Cardiac septum (tissue), 1 donor: ENCODE results near the gene HTN1. TPM values are rescaled to one million over a fixed set of nuclear protein-coding genes. Genes with fewer than 3 reads are reported as not detected.
"Not testable (repeated sequence)": the region's sequence is repeated elsewhere in the genome, so short reads cannot be mapped to it uniquely, and the experiment has no call there.

Experiments
- DNase-seq: peaks from one replicate; pipeline ENCODE4 v3.0.0-alpha.2; 2020; ENCODE audit warnings: low spot score
- intact Hi-C: fragments of 100-400 bp; cut with DNase I; formaldehyde crosslinking; loops from one replicate; pipeline ENCODE4 v1.14.0; 2022
- long read RNA-seq: library from polyadenylated mRNA; unstranded; transcript quantifications from one replicate; pipeline ENCODE4 v2.0.0, GENCODE V29; 2021
- total RNA-seq: library from RNA; stranded (reverse); fragmentation: NEBNext Ultra II Directional; extraction: Animal tissue kit (Norgen Biotek cat#: 25700); gene quantifications from one replicate; pipeline ENCODE4 v1.2.1, GENCODE V29; 2021
- donor health status: DM: no; HTN: no; CAD: no.

The HTN1 gene
- total RNA-seq, result not detected
- long read RNA-seq, result 0 reads

DNA sequence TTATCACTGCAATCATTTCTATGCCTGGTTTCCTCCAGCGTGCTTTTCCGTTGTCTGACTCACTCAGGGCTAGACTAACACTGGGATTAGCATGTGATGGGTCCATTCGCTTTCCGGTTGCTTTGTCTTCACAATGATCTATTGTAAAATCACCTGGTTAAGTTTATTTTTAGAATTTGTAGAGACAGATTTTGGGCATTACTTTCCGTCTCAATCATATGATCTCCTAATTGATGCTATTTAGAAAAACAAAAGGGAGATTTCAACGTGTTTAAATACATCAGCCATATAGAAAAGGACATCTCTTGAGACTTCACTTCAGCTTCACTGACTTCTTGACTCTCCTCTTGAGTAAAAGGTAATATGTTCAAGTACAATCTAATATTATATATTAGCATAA, at the start of gene HTN1:
Gene HTN1 (plus strand): TSS at position 301 of the 400 bp plus-strand sequence. CDS start 2,639 bp downstream, outside the sequence.
- intact Hi-C loops, DNase-seq: not testable (repeated sequence)

DNA sequence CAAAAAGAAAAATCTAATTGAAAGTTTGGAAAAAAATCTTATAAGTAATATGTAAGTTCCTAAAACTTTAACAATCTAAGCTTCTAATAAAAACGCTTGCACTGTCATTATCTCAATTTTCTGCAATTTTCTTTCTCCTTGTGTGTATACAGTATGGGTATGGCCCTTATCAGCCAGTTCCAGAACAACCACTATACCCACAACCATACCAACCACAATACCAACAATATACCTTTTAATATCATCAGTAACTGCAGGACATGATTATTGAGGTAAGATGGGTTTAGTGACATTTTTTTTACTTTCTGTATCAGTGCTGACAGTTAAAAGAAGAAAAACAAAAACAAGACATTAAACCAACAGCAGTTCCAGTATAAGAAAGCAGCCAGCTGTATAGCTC, 49.5 kb upstream of the HTN1 start:
- DNase-seq, result no peak
- intact Hi-C loops, result no loop called here

DNA sequence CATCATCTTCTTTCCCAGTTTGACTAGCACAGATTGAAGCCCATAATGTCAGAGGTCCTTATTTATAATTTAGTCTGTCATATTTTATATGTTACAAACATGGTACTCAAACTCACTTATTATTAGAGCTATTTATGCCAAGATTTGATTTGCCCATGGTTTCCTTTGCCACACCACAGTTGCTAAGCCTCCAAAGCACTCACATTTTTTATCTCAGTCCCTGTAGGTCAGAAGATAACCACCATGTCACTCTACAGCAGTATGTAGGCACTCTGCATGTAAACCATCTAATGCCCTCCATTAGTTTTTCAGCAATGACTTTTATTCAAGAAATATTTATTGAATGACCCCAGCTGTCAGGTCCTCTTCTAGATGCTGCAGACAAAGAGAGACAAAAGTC, 47.7 kb upstream of the HTN1 start:
- intact Hi-C loops, result no loop called here
- DNase-seq, result no peak

DNA sequence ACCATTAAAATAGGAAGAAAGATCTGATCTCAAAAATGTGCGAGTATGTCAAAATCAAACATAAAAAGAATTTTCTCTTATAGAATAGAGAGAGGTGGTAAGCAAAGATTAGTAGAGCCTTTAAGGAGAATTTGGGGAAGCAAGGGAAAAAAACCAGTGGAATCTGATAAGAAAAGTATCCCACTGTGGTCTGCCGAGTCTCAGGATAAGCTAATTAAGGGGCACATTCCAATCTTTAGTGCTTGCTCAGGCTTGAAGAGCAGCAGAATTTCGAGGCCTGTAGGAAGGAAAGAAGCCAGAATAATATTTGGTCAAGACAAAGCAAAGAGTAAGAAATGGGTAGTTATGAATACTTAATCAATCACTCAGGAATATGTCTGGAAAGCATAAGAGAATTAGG, 41.5 kb upstream of the HTN1 start:
- no peak for DNase-seq
- intact Hi-C loops, result no loop called here

DNA sequence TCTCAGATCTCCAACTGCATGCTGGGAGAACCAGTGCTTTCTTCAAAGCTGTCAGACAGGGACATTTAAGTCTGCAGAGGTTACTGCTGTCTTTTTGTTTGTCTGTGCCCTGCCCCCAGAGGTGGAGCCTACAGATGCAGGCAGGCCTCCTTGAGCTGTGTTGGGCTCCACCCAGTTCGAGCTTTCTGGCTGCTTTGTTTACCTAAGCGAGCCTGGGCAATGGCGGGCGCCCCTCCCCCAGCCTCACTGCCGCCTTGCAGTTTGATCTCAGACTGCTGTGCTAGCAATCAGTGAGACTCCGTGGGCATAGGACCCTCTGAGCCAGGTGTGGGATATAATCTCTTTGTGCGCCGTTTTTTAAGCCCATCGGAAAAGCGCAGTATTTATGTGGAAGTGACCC, 31.2 kb upstream of the HTN1 start:
- DNase-seq, intact Hi-C loops: not testable (repeated sequence)

DNA sequence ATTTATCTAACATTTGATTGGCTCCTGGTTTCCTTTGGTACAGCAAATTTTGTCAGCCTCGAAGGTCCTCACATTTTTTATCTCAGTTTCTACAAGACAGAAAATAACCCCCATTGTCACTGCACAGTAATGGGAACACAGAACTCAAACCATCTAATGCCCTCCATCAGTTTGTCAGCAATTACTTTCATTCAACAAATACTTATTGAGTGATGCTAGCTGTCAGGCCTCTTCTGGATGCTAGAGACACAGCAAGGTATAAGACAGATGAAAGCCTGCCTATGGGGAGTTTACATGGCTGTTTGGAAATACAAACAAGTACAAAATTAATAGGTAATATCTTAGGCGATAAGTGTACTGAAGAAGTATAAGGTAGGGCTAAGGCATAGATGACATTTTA, 27.0 kb upstream of the HTN1 start:
- DNase-seq, result no peak
- intact Hi-C loops, result no loop called here

DNA sequence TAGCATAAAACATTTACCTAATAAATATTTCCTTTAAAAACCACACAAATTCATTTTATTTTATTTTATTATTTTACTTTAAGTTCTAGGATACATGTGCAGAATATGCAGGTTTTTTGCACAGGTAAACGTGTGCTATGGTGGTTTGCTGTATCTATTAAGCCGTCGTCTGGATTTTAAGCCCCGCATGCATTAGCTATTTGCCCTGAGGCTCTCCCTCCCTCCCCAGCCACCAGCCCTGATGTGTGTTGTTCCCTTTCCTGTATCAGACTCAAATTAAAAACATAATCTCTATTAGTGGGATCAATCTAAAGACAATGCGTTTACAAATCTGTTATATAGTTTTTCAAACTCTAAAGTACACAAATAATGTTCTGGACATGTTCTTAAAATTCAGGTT, 23.2 kb upstream of the HTN1 start:
- no peak for DNase-seq
- intact Hi-C loops, result no loop called here

DNA sequence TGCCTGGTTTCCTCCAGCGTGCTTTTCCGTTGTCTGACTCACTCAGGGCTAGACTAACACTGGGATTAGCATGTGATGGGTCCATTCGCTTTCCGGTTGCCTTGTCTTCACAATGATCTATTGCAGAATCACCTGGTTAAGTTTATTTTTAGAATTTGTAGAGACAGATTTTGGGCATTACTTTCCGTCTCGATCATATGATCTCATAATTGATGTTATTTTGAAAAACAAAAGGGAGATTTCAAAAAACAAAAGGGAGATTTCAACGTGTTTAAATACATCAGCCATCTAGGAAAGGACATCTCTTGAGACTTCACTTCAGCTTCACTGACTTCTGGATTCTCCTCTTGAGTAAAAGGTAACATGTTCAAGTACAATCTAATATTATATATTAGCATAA, 22.1 kb upstream of the HTN1 start, which contains the start of gene HTN3:
Gene HTN3 (plus strand): TSS at position 301 of the 400 bp plus-strand sequence. CDS start 2,282 bp downstream, outside the sequence.
- DNase-seq, intact Hi-C loops: not testable (repeated sequence)

DNA sequence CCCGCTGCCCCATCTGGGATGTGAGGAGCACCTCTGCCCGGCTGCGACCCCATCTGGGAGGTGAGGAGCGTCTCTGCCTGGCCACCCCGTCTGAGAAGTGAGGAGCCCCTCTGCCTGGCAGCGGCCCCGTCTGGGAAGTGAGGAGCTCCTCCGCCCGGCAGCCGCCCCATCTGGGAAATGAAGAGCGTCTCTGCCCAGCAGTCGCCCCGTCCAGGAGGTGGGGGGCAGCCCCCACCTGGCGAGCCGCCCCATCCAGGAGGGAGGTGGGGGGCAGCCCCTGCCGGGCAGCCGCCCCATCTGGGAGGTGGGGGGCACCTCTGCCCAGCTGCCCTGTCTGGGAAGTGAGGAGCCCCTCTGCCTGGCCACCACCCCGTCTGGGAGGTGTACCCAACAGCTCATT, 12.7 kb upstream of the HTN1 start:
- intact Hi-C loops, DNase-seq: not testable (repeated sequence)

DNA sequence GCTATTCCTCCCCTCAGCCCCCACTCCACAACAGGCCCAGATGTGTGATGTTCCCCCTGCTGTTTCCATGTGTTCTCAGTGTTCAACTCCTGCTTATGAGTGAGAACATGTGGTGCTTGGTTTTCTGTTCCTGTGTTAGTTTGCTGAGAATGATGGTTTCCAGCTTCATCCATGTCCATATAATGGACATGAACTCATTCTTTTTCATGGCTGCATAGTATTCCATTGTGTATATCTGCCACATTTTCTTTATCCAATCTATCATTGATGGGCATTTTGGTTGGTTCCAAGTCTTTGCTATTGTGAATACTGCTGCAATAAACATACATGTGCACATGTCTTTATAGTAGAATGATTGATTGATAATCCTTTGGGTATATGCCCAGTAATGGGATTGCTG, 10.3 kb upstream of the HTN1 start:
- DNase-seq, intact Hi-C loops: not testable (repeated sequence)

DNA sequence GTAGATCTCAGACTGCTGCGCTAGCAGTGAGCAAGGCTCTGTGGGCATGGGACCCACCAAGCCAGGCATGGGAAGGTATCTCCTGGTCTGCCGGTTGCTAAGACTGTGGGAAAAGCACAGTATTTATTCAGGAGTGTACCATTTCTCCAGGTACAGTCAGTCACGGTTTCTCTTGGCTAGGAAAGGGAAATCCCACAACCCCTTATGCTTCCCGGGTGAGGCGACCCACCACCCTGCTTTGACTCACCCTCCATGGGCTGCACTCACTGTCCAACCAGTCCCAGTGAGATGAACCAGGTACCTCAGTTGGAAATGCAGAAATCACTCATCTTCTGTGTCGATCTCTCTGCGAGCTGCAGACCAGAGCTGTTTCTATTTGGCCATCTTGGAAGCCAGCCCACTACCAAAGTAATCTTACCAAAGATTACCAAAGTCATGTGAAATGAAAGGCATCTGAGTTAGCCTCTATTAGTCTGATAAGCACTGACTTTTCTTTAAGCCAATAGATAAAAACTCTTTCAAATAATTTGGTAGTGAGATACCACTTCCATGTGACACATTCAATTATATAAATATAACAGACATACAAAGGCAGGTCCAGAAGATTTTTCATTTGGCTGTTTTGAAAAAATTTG, 8.5 kb upstream of the HTN1 start:
- intact Hi-C loops, result no loop called here
- DNase-seq, result no peak

DNA sequence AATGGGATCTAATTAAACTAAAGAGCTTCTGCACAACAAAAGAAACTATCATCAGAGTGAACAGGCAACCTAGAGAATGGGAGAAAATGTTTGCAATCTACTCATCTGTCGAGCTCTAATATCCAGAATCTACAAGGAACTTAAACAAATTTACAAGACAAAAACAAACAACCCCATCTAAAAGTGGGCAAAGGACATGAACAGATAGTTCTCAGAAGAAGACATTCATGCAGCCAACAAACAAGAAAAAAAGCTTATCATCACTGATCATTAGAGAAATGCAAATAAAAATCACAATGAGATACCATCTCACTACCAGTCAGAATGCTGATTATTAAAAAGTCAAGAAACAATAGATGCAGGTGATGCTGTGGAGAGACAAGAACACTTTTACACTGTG, 6.3 kb downstream of the HTN1 start:
- intact Hi-C loops, DNase-seq: not testable (repeated sequence)

DNA sequence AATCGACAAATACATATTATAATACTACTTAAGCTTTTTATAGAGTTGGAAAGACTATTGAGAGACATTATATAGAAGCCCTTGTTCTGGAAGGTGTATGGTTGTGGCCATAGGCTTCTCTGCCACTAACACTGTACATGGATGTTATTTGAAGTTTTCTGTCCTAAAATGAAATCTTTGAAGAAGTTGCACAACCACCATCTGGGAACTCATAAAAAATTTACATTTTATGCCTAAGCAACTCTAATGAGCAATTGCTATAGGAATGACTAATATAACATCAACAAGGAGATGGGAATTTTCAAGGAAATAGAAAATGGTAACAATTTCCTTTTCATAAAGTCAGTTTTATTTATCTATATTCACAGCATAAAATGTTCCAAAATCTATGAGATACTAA, 7.4 kb downstream of the HTN1 start:
- no peak for DNase-seq
- intact Hi-C loops, result no loop called here

DNA sequence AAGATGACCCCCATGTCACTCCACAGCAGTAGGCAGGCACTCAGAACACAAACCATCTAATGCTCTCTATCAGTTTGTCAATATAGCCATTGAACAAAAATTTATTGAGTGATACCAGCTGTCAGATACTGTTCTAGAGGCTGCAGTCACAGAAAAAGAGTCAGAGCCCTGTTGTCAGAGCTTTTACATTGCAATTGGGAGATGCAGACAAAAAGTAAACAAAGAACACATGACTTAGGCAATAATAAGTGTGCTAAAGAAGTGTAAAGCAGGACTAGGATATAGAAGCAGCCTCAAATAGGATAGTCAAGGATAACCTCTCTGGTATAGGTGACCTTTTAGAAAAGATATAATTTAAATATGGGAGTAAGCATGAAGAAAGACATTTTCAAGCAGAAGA, 8.9 kb downstream of the HTN1 start:
- intact Hi-C loops, result no loop called here
- no peak for DNase-seq

DNA sequence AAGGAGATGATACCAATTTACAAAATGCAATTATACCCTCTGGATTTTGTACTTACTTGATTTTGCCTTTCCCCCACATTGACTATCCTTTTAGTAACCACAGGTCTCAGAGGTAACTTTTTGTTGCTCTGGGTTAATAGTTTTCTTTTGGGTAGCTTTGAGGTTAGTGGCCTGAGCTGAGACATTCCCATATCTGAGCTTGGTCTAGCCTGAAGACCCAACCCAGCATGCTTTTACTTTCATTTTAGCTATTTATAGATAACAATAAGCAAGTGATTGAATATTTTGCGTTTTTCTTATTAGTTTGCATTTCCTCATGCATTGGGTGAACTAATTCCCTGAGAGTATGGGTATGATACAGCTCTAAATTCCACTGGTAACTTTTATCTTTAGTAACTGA, 11.8 kb downstream of the HTN1 start:
- DNase-seq, result no peak
- intact Hi-C loops, result no loop called here

DNA sequence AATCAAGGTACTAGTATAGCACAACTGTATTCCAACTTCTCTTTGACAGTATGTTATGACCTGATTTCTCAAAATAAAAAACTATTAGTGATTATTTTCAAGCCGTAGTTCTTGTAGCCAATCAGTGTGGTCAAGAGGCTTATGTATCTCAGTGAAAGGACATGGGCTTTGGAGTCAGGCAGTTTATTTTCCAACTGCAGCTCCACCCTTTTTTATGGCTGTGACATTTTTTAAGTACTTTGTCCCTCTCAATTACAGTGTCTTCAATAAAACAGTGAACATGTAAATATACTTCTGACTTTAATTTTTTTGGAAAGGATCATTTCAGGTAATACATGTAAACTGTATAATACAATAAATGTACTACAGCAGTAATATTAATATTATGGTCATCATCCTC, 30.0 kb downstream of the HTN1 start:
- no peak for DNase-seq
- intact Hi-C loops, result no loop called here

DNA sequence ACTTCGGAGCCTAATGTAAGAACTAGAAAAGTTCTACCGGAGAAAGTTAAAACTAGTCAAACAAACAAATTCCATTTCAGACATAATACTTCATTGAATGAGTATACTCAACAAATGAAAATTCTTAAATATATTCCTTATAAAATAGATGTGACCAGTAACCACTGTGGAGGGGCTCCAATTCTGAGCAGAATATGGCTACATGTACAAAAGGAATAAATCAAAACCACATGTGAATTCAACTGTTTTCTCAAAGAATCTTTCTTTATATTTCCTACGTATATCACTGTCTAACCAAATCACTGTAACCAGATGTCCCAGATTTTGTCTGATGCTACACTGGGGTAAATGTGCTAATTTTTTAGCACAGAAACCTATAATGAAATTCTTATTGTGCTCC, 49.0 kb downstream of the HTN1 start:
- intact Hi-C loops, result no loop called here
- no peak for DNase-seq

Other genes with a start within 250 kb of the HTN1 start
- gene SULT1E1, start 190.3 kb upstream of the HTN1 start, total RNA-seq, result not detected
- gene CSN1S1, start 119.4 kb upstream of the HTN1 start, total RNA-seq, result not detected
- not detected for gene CSN2, start 84.7 kb upstream of the HTN1 start, total RNA-seq
- gene STATH, start 54.5 kb upstream of the HTN1 start, total RNA-seq, result not detected
- gene HTN3, start 22.0 kb upstream of the HTN1 start, total RNA-seq, result not detected
- not detected for gene PRR27, start 103.8 kb downstream of the HTN1 start, total RNA-seq
- not detected for gene ODAM, start 145.3 kb downstream of the HTN1 start, total RNA-seq
- not detected for gene FDCSP, start 175.7 kb downstream of the HTN1 start, total RNA-seq
- gene CSN3, start 192.2 kb downstream of the HTN1 start, total RNA-seq, result not detected